Mesenteric fat pad (tissue), 1 donor: ENCODE results near the gene SLC1A2. TPM values are rescaled to one million over a fixed set of nuclear protein-coding genes. Genes with fewer than 3 reads are reported as not detected.

Source experiments
- DNase-seq: peaks from one replicate; pipeline ENCODE4 v3.0.0-alpha.2; 2020; ENCODE audit warnings: low spot score
- total RNA-seq: library from RNA; stranded (reverse); fragmentation: NEBNext Ultra II Directional; extraction: Animal tissue kit (Norgen Biotek cat#: 25700); gene quantifications from one replicate; pipeline ENCODE4 v1.2.1, GENCODE V29; 2021
- donor health status: DM: yes; HTN: yes; CAD: no.

Gene SLC1A2
- total RNA-seq, 1 donor from 2014 or later: 1.3 TPM

DNA sequence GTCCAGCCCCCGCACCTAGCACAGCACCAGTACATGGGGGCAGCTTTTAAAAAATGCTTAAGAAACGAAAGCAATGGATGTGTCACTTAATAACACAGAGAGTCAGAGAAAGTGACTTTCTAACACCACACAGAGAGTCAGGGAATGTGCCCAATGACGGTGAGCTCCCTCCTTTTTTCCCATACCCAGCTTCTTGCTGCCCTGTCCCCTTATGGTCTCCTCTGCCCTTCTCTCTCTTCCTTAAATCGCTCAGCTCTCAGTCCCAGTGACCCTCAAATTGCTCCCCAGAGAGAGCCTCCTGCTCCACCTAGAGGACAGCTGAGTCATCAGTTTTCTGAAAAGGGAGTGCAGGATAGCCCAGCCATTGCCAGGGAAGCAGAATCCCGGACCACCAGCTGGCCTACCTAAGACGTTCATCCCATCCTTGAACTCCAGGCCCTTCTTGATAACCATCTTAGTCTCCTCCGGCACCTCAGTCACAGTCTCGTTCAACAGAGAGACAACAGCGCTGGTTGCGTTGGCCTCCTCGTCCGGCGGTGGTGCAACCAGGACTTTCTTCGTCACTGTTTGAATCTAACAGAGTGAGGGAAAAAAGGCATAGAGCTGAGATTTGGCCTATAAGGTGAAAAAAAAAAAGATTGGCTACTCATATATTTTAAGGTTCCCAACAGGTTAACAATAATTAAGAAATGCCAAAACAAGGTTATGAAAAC, 113.5 kb downstream of the SLC1A2 start:
- no peak for DNase-seq

DNA sequence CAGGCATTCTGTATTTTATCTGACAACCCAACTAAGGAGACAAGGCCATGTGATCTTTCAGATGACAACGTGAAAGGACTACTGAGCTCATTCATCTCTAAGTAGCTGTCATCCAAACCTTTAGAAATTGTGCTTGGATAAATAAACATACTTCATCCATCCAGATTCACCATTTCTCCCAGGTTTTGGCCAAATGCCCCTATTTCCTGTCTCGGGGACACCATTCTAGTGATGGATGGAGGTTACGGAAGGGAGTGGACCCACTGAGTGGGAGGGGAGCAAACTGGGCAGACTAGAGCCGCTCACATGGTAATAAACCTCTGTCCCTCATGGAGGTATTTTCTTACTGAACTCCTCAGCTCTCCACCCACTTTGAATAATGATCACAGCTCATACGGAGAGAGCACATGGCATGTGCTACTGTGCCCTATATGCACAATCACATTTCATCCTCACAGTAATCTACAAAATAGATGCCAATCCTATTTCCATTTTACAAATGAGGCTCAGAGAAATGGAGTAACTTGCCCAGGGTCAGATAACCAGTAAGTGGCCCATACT, 114.4 kb downstream of the SLC1A2 start:
- DNase-seq: no peak

DNA sequence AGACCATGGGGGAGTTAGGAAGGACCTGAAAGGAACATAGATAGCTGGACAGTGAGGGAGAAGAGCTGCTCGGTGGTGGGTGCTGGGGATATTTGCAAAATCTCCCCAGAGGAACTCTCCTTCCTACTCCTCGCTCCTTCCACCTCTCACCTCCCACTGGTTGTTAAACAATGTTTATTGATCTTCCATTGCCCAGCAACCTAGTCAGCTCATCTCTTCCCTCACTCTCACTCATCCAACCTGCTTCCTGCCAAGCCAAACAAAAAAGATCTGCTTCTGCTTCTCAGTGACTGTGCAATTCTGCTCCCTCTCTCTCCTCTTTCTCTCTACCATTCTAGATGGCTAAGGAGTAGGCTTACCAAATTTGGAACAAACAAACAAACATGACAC, 115.0 kb downstream of the SLC1A2 start:
- DNase-seq: no peak

DNA sequence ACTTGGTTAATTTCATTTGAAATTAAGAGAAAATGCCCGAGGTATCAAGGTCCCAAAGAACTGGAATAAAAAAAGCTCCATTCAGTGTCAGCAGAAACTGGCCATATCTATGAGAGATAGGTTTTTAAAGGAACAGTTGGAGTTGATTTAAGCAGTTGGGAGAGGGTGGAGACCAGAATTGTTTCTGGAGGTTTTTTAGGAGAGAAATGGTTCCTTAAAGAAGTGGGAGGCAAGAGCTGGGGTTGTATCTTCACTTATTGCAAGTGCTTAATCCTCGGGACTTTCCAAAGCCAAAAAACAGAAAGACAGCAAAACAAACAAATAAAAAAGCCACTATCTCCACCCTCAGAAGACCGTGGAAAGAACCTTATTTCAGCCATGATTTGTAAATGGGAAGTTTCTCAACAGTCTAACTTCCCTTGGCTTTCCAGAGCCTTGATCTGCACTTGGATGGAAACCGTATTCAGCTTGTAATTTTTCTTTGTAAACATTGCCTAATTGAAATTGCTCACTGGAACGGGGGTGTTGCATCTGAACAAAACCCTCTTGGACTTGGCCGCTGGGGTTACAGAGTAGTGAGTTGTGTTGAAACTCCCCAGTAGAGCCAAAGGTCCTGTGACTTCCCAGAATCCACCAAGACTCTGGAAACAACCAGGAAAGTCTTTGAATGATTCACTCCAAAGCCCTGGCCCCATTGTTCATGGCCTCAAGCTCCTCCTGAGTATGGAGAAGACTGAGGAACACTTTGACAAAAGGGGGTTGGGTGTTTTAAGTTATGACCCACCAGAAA, 115.6 kb downstream of the SLC1A2 start:
- DNase-seq: no peak

DNA sequence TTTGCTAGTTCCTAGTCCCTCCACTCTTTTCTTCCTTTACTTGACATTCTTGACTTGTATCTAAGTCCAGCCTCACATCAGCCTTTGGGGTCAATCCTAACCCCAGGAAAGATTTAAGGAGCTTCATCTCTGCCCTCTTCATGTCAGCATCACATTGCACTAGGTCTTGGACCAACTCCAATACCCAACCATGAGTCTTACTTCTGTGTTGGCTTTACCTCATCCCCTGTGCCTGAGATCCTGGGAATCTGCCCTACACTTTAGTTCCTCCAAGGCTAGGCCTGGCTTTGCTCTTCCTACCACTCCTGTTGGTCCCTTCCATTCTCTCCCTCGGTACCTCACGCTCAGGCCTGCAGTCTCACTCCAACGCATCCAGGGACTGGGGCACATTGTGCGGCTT, 117.0 kb downstream of the SLC1A2 start:
- no peak for DNase-seq

DNA sequence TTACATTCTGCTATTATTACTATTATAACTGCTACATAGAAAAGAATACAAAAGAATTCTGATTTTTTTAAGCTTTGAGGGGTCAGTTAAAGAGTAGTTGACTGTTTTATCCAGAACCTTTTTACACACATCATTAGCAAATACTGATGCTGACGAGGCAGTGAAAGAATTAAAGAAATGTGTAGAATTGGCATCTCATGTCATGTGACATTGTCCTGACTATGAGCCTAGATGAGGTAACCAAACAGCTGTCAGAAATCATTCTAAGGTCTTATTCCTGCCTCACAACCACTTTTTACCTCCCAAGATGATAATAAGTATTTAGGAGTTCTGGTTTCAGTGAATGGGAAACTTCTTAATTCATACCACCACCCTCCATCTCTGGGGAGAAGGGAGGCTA, 121.0 kb downstream of the SLC1A2 start:
- DNase-seq: no peak

DNA sequence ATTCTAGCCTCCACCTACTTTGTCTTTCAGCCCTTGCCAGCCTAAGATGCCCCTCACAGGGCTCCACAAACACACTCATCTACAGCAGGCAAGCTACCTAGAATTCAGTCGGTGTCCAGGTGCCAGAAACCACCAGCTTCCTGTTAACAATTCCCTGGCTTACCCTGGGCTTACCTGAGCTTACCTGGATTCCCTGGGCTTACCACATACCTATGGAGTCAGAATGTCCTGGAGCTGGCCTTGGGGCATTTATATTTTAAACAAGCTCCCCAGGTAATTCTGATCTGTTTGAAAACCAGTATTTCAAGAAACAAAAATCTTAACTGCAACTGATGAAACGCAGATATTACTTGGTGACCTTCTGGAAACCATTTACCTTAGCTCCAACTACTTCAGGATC, 123.6 kb downstream of the SLC1A2 start:
- DNase-seq: no peak

DNA sequence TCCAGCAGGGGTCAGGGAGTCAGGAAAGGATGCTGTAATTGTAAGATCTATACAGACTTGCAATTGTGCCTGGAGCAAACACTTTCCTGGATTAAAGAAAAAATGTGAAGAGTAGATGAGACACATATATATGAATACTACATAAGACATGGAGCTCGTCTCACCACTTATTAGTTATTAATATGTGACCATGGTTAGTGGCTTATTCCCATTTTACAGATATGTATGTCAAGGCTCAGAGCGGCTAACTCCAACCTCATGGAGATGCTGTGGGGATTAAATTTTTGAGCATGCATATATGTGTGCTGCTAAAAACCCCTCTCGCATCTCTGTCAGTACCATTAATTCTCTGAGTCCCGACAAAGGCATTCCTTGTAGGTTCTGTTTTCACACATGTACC, 125.7 kb downstream of the SLC1A2 start:
- DNase-seq: no peak

DNA sequence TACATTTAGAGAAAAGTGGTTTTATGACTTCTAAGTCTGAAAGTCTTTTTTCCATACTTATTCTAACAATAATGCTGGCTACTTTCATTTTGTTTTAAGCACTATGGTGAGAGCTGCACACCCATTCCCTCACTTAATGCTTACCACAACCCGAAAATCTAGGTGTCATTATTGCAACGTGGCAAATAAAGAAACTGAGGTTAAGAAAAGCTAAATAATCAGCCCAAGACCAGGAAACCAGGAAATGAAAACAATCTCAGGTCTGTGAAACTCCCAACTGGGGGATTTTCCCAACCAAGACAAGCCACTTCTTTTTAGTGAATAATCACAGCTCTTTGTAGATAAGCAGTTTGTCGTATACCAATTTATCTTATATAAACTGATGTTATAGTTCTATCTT, 126.3 kb downstream of the SLC1A2 start:
- DNase-seq: no peak

DNA sequence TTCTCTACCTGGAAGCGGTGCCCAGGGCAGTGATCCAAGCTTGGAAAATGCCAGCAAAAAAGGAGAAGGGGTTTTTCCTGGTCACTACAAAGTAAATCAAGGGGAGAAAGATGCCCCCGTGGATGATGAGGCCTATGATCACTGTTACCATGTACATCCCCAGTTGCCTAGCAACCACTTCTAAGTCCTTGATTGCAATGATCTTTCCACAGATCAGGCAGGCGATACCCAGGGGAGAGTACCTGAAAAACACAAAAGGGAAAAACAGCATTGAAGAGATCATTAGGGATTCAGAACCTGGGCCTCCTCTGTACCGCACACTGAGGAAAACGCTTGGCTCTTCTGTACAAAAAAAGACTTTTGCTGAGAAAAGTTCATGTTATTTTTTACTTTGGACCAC, 127.1 kb downstream of the SLC1A2 start:
- DNase-seq: no peak

DNA sequence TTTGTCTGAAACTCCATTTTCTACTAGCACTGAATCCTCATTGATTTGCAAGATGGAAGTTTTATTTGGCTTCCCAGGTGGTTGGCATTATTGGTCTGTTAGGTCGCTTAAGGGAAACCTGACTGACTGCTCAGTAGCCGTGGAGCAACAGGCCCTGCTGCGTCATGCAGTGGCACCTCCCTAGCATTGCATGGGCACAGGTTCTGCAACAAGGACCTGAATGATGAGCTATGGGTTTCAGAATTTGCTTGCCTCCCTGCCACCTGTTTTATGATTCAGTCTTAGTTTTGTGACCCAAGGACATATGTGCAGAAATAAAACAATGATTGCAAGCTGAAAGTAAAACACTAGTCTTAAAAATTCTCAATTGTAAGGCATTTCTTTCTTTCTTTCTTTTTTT, 128.5 kb downstream of the SLC1A2 start:
- DNase-seq: no peak

DNA sequence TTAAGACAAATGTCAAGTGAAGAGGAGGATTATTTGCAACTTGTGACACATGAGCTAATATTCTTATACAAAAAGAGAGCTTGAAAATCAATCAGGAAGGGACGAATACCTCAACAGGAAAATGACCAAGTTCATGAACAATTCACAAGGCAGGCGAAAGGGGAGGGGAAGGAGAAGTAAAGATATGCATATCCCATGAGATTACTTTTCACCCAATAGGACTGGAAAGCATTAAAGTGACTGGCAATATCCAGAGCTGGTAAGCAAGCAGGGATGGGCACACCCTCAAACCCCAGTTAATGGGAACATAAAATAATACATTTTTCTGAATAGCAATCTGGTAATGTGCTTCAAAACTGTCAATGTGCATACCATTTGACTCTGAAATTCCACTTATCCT, 129.5 kb downstream of the SLC1A2 start:
- no peak for DNase-seq

DNA sequence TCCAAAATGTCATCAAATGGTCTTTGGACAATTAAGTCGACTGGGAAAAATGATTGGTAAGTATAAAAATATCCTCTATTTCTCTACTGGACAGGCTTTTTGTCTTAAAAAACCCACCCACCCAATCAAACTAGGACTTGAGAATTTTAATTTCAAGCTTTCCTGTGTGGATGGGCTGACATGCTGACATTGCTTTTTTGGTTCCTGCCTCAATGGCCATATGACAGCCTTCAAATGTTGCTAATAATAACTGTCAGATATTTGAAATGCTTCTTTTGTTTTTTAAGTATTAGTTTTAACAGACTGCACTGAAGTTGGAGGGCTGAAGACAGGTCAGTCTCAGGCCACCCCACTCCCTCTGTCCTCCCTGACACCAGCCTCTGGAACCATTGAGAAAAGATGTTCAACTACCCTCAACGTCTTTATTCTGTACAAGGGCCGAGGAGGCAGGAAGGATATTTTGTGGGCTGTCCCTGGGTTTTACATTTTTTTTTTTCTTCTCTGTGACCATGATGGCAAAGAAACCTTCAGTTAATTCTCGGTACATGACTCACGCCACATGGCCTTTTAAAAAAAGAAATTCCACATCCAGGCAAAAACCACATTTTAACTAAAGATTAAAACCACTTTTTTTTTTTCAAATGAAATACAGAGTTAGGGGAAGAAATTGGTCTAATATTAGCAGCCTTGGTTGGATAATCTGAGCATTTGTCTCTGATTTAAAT, 130.4 kb downstream of the SLC1A2 start:
- no peak for DNase-seq

DNA sequence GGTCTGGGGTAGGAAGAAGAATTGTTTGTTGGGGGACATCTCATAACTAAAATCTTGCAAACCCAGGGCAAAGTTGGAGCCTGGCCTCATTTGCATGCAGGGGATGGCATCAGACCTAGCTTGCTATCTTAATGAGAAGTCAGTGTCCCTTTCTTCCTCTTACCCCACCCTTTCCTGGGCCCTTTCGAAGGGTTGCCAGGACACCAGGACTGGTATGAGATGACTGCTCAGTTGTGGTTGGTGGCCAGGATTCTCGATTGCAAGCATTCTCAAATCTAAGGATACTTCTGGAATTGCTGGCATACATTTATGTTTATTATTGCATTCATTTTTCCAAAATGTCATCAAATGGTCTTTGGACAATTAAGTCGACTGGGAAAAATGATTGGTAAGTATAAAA, 131.0 kb downstream of the SLC1A2 start:
- no peak for DNase-seq

DNA sequence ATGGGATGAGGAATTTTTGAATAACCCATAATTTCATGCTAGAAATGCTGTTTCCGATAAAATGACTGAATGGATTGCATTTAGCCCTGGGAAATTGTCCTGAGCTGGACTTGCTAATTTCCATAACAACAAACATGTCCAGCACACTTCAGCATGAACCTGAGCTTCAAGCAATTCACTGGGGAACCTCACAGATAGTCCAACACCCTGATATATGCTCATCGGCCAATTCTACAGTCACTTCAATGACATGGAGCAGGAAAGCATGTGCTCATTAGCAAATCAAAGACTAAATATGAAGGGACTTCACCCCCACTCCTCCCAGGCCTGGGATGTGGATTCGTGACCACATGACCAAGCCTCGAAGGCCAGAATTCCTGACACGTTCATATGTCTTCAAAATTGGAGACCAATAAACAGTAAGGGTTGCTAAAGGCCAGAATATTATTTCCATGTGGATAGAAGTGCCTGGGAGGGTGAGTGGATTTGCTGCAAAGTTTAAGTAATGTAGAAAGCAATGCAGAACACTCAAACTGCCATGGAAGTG, 131.9 kb downstream of the SLC1A2 start:
- DNase-seq: no peak

DNA sequence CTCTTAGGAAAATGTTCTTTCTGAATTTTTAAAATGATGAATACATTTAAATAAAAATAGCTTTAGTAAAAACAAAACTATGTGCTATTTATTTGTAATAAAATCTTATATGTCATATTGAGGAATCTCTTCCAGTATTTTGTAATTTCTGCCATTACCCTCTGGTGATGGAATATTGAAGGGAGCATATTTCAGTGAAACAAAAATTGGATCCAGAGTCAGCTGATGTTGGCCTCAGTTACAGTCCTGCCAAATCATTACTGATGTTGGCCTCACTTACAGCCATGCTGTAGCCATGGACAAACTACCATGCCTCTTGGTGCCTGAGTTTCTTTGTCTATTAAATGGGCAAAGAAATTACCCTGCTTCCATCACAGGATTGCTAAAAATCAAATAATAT, 133.2 kb downstream of the SLC1A2 start:
- no peak for DNase-seq

DNA sequence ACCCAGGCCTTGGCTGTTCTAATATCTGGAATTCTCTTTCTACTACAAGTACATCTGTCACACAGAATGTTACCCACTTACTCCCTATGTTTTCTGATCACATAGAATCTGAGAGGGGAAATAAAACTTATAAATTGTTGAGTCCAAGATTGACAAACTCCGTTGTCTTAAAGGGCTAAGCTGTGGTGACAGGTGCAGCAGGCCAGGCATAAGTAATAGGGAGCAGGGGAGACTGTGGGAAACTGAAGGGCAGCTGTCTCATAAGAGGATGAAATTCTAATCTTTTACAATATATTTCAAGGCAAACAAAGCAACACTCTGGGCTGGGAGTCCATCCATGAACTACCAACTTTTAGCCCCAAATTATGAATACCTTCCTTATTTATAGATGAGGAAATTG, 133.9 kb downstream of the SLC1A2 start:
- no peak for DNase-seq

DNA sequence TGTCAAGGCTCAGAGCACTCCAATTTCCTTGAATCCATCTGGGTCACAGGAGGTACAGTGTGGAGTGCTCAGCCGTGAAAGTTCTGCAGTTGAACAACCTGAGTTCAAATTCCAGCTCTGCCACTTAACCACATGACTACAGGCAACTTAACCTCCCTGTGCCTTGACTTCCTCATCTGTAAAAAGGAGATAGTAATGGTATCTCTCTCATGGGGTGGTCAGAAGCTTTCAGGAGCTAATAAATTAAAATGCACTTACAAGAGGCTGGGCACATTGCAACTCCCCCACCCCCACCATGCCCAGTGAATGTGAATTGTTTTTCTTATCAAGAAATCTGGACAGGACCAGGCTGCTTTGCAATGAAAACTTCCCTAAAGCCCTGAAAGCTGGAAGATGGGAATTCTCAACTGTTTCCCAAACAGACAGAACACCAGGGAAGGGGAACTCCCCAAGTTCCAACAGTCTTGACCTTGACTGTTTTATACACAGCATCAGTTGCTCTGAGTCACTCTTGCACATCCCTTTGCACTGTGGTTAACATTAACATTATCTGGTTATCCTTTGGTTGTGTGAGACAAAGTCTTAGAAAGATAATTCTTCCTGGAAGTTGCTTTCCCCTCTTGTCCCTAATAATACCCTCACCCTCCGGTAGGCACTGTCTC, 137.0 kb downstream of the SLC1A2 start:
- DNase-seq: no peak

DNA sequence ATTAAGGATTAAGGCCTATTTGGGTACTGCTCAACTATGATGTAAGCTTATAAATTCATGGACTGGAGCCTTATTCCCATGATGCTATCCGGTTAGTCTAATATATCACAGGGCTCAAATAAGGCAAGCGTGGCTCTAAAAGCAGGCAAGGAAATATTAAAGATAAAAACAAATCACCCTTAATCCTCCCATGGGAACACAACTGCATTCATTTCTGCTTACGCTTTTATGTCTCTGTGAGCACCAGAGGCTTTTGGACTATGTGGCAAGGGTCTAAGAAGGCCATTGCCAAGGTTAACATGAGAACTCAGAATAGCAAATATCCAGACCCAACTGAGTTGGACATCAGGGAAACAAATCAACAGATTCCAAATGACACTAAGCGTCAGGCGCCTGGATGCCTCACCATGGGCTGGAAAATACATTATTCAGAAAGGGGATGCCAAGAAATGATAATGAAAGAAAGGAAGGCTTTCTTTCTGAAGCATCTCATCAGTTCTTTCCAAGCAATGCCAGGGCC, 138.1 kb downstream of the SLC1A2 start:
- DNase-seq: no peak

DNA sequence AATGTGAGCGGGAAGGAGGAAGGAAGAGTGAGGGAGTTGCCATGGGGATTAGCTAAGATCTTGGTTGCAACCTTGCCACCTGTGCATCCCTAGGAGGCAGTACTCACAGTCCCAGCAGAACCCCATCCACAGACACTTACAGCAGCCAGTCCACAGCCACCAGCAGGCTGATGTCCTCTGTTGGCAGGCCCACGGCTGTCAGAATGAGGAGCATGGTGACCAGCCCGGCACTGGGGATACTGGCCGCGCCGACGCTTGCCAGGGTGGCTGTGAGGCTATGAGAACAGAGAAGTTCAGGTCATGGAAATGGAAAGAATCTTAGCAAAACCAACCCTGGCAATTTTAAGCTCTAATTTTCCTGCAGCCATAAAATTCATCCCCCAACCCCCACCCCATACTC, 138.6 kb downstream of the SLC1A2 start:
- DNase-seq: no peak

DNA sequence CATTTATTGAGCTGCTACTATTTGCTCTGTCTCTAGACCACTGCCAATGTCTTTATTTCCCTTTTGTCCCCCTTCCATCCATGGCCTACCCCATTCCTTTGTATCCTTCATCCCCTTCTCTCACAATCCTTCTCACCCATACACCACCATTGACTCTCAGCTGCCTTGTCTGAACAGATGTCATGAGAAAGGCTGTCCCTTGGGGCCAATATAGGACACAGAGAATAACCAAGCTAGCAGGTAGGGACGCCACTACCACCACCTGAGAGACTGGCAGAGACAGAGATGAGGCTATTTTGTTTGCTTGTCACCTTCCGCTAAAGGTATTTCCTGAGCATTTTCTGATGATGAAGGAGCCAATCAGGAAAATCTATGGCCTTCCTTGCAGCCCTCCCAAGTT, 141.5 kb downstream of the SLC1A2 start:
- no peak for DNase-seq
